ACC112 (cell line): ENCODE measurements around the gene ZSCAN1.

Experiments
- H2AFZ ChIP-seq: fragments of 200-600 bp; sonication (generic); one replicate; pipeline ENCODE4 v1.6.0; 2017; ENCODE audit warnings: antibody characterized with exemption, low read length; ENCODE audit not compliant: unreplicated experiment
- H3K27ac ChIP-seq: fragments of 200-600 bp; sonication (generic); 2 replicates; pipeline ENCODE4 v1.5.1; 2014; ENCODE audit warnings: low read depth, mild to moderate bottlenecking, antibody characterized with exemption, low read length, moderate library complexity
- H3K27me3 ChIP-seq: fragments of 200-600 bp; sonication (generic); 2 replicates; pipeline ENCODE4 v1.6.1; 2014; ENCODE audit warnings: mild to moderate bottlenecking, antibody characterized with exemption, low read length, moderate library complexity, mixed read lengths; ENCODE audit not compliant: insufficient read depth
- H3K36me3 ChIP-seq: fragments of 200-600 bp; sonication (generic); 2 replicates; pipeline ENCODE4 v1.6.1; 2016; ENCODE audit warnings: mild to moderate bottlenecking, antibody characterized with exemption, low read length, moderate library complexity, mixed read lengths; ENCODE audit not compliant: insufficient read depth
- H3K4me1 ChIP-seq: fragments of 200-600 bp; sonication (generic); one replicate; pipeline ENCODE4 v1.6.1; 2016; ENCODE audit warnings: low read length, mixed read lengths; ENCODE audit not compliant: insufficient read depth, unreplicated experiment, control insufficient read depth
- H3K4me3 ChIP-seq: fragments of 200-600 bp; sonication (generic); 2 replicates; pipeline ENCODE4 v1.5.1; 2014; ENCODE audit warnings: mild to moderate bottlenecking, low read depth, low read length
- H3K79me2 ChIP-seq: fragments of 200-600 bp; sonication (generic); one replicate; pipeline ENCODE4 v1.6.0; 2016; ENCODE audit warnings: low read length; ENCODE audit not compliant: control insufficient read depth, unreplicated experiment, insufficient read depth

Gene ZSCAN1

GRCh38 chr19:58083021-58083420, 49.2 kb downstream of the ZSCAN1 start:
- Histone ChIP-seq H3K4me3 (no peak overlapping the region), H3K27ac (no peak overlapping the region), H3K79me2 (no peaks in the 10 kb centered on the region), H2AFZ (no peak overlapping the region), H3K27me3 (no peaks in the 10 kb centered on the region), H3K4me1 (no peaks in the 10 kb centered on the region), H3K36me3 (peaks cover 11% of the 10 kb centered on the region; the same call in 1 of the 2 replicates)

GRCh38 chr19:58084596-58085347, 50.9 kb downstream of the ZSCAN1 start:
- peaks cover 18% of the 10 kb centered on the region; the same call in 1 of the 2 replicates for H3K36me3 ChIP-seq

GRCh38 chr19:58085348-58085875, 51.6 kb downstream of the ZSCAN1 start:
- Histone ChIP-seq H3K36me3 (peaks cover 21% of the 10 kb centered on the region; the same call in 1 of the 2 replicates), H2AFZ (no peak overlapping the region), H3K27ac (no peak overlapping the region), H3K4me1 (no peaks in the 10 kb centered on the region), H3K4me3 (no peak overlapping the region), H3K27me3 (no peaks in the 10 kb centered on the region), H3K79me2 (no peaks in the 10 kb centered on the region)

More at GRCh38 chr19:58084596-58085347, 50.9 kb downstream of the ZSCAN1 start:
- H3K4me1 ChIP-seq, result no peaks in the 10 kb centered on the region
- H3K4me3 ChIP-seq, result no peak overlapping the region
- no peaks in the 10 kb centered on the region for H3K27me3 ChIP-seq
- no peak overlapping the region for H3K27ac ChIP-seq
- H3K79me2 ChIP-seq, result no peaks in the 10 kb centered on the region
- H2AFZ ChIP-seq, result no peak overlapping the region

- Histone ChIP-seq H3K27me3 (no peaks in the 10 kb centered on the region), H2AFZ (no peak overlapping the region), H3K36me3 (peaks cover 22% of the 10 kb centered on the region; the same call in 1 of the 2 replicates), H3K4me1 (no peaks in the 10 kb centered on the region), H3K4me3 (no peak overlapping the region), H3K79me2 (no peaks in the 10 kb centered on the region), H3K27ac (no peak overlapping the region)
Measured at GRCh38 chr19:58086825-58087710, 53.2 kb downstream of the ZSCAN1 start.

GRCh38 chr19:58088521-58089052, 54.8 kb downstream of the ZSCAN1 start:
- H2AFZ ChIP-seq, result no peak overlapping the region
- H3K27ac ChIP-seq, result no peak overlapping the region
- H3K36me3 ChIP-seq, result peaks cover 22% of the 10 kb centered on the region; the same call in 1 of the 2 replicates
- no peaks in the 10 kb centered on the region for H3K79me2 ChIP-seq
- H3K27me3 ChIP-seq, result no peaks in the 10 kb centered on the region
- no peak overlapping the region for H3K4me3 ChIP-seq
- no peaks in the 10 kb centered on the region for H3K4me1 ChIP-seq

- no peaks in the 10 kb centered on the region for H3K79me2 ChIP-seq
- H3K36me3 ChIP-seq, result peaks cover 22% of the 10 kb centered on the region; the same call in 1 of the 2 replicates
Measured at GRCh38 chr19:58089846-58090245, 56.0 kb downstream of the ZSCAN1 start.

GRCh38 chr19:58091251-58091995, 57.6 kb downstream of the ZSCAN1 start:
- H3K4me3 ChIP-seq, result no peak overlapping the region
- H3K27ac ChIP-seq, result no peak overlapping the region
- H3K36me3 ChIP-seq, result peaks cover 21% of the 10 kb centered on the region; the same call in 1 of the 2 replicates
- no peaks in the 10 kb centered on the region for H3K4me1 ChIP-seq
- peaks cover 5% of the 10 kb centered on the region for H3K79me2 ChIP-seq
- no peak overlapping the region for H2AFZ ChIP-seq
- H3K27me3 ChIP-seq, result no peaks in the 10 kb centered on the region

More at GRCh38 chr19:58089846-58090245, 56.0 kb downstream of the ZSCAN1 start:
- no peaks in the 10 kb centered on the region for H3K4me1 ChIP-seq
- no peak overlapping the region for H3K4me3 ChIP-seq
- H3K27ac ChIP-seq, result no peak overlapping the region
- H2AFZ ChIP-seq, result no peak overlapping the region
- no peaks in the 10 kb centered on the region for H3K27me3 ChIP-seq

- no peaks in the 10 kb centered on the region for H3K27me3 ChIP-seq
- peaks cover 18% of the 10 kb centered on the region; the same call in 1 of the 2 replicates for H3K36me3 ChIP-seq
- H3K4me3 ChIP-seq, result no peak overlapping the region
- H3K79me2 ChIP-seq, result peaks cover 12% of the 10 kb centered on the region
- no peaks in the 10 kb centered on the region for H3K4me1 ChIP-seq
- H3K27ac ChIP-seq, result no peak overlapping the region
- H2AFZ ChIP-seq, result no peak overlapping the region
Measured at GRCh38 chr19:58093071-58093470, 59.2 kb downstream of the ZSCAN1 start.

GRCh38 chr19:58095328-58095727, 61.5 kb downstream of the ZSCAN1 start:
- H3K27ac ChIP-seq, result no peak overlapping the region
- H2AFZ ChIP-seq, result no peak overlapping the region

GRCh38 chr19:58096884-58097283, 63.1 kb downstream of the ZSCAN1 start:
- H3K27me3 ChIP-seq, result no peaks in the 10 kb centered on the region
- peaks cover 8% of the 10 kb centered on the region; the same call in 1 of the 2 replicates for H3K36me3 ChIP-seq
- no peak overlapping the region for H2AFZ ChIP-seq
- H3K4me3 ChIP-seq, result peak overlapping the region; percentile 93
- no peaks in the 10 kb centered on the region for H3K4me1 ChIP-seq
- no peak overlapping the region for H3K27ac ChIP-seq
- peaks cover 12% of the 10 kb centered on the region for H3K79me2 ChIP-seq

More at GRCh38 chr19:58095328-58095727, 61.5 kb downstream of the ZSCAN1 start:
- Histone ChIP-seq H3K36me3 (peaks cover 10% of the 10 kb centered on the region; the same call in 1 of the 2 replicates), H3K4me3 (no peak overlapping the region), H3K4me1 (no peaks in the 10 kb centered on the region), H3K27me3 (no peaks in the 10 kb centered on the region), H3K79me2 (peaks cover 12% of the 10 kb centered on the region)
